AG08395 (cell line): ENCODE measurements around the gene AHDC1.

Source experiments
- DNase-seq: peaks from one replicate; pipeline ENCODE4 v3.0.0; 2012; ENCODE audit warnings: mixed read lengths, low spot score

The AHDC1 gene

GRCh38 chr1:27487966-27488884, 115.7 kb downstream of the AHDC1 start:
- no peak for DNase-seq

- DNase-seq, result no peak
These were observed 118.6 kb downstream of the AHDC1 start for GRCh38 chr1:27485363-27485762.
